HG02981 (cell line): ENCODE data around the gene VAMP1.
"Not testable (repeated sequence)": the region's sequence is repeated elsewhere in the genome, so short reads cannot be mapped to it uniquely, and the experiment has no call there.

Experiments used
- ATAC-seq: cut with Tn5 transposase; IDR thresholded peaks from one replicate; pipeline ENCODE4 v1.9.1; 2021; ENCODE audit warnings: mild to moderate bottlenecking, moderate library complexity; ENCODE audit not compliant: unreplicated experiment

VAMP1 gene

GRCh38 chr12:6451348-6452244, 18.9 kb downstream of the VAMP1 start, which contains the start of gene TAPBPL:
Gene TAPBPL (plus strand): TSS chr12:6452042. CDS start chr12:6452249, 207 bp downstream.
- peak; percentile 77 for ATAC-seq

GRCh38 chr12:6450869-6451347, 19.6 kb downstream of the VAMP1 start:
- ATAC-seq = no peak

- no peak for ATAC-seq
These were observed 20.2 kb downstream of the VAMP1 start for GRCh38 chr12:6450091-6450868.

- no peak for ATAC-seq
These were observed 25.5 kb downstream of the VAMP1 start, which contains the start of gene CD27 for GRCh38 chr12:6444704-6445688. Gene CD27 (plus strand): TSS chr12:6444955. CDS start chr12:6445096, 141 bp downstream.

GRCh38 chr12:6444031-6444430, 26.4 kb downstream of the VAMP1 start:
- ATAC-seq = no peak

- no peak for ATAC-seq
These were observed 27.0 kb downstream of the VAMP1 start for GRCh38 chr12:6443361-6443983.

- no peak for ATAC-seq
These were observed 27.6 kb downstream of the VAMP1 start for GRCh38 chr12:6442836-6443235.

GRCh38 chr12:6440391-6440790, 30.1 kb downstream of the VAMP1 start:
- ATAC-seq = no peak

GRCh38 chr12:6438345-6438744, 32.1 kb downstream of the VAMP1 start:
- ATAC-seq = no peak

GRCh38 chr12:6437586-6437985, 32.9 kb downstream of the VAMP1 start:
- no peak for ATAC-seq

- no peak for ATAC-seq
These were observed 34.3 kb downstream of the VAMP1 start for GRCh38 chr12:6435961-6436715.

- ATAC-seq = no peak
These were observed 36.0 kb downstream of the VAMP1 start for GRCh38 chr12:6434205-6435140.

- no peak for ATAC-seq
These were observed 37.5 kb downstream of the VAMP1 start for GRCh38 chr12:6432991-6433390.

GRCh38 chr12:6430124-6430989, 40.1 kb downstream of the VAMP1 start:
- ATAC-seq = no peak

GRCh38 chr12:6428326-6428725, 42.2 kb downstream of the VAMP1 start:
- ATAC-seq = no peak

GRCh38 chr12:6427796-6428195, 42.7 kb downstream of the VAMP1 start:
- not testable (repeated sequence) for ATAC-seq
